HL-60 (cell line): ENCODE results near the gene MXRA7.

Experiments used
- DNase-seq, 2 experiments: peaks; one replicate each; pipeline ENCODE4 v3.0.0-alpha.2; 2010 to 2020; ENCODE audit warnings: low read depth in 1 of 2, low spot score in 1 of 2
- H3K27ac ChIP-seq: fragments of 250-450 bp; sonication (Bioruptor Pico); replicated peaks from 2 replicates; pipeline ENCODE4 v1.5.1; 2020; ENCODE audit warnings: mild to moderate bottlenecking, moderate library complexity
- H3K27me3 ChIP-seq: fragments of 250-450 bp; sonication (Bioruptor Pico); 2 replicates; pipeline ENCODE4 v1.5.1; 2021; ENCODE audit warnings: mild to moderate bottlenecking, moderate library complexity; ENCODE audit not compliant: insufficient read depth, poor library complexity, severe bottlenecking
- H3K4me3 ChIP-seq: replicated peaks from 2 replicates; pipeline ENCODE4 v1.5.1; 2011; ENCODE audit warnings: mild to moderate bottlenecking, control low read depth, low read length; ENCODE audit not compliant: insufficient read depth
- CTCF ChIP-seq: IDR thresholded peaks from one replicate; pipeline ENCODE4 v1.5.1; 2011; ENCODE audit warnings: low read length, control low read depth, inconsistent platforms; ENCODE audit not compliant: insufficient read depth
- GABPA ChIP-seq: IDR thresholded peaks from 2 replicates; pipeline ENCODE4 v1.6.1; 2012; ENCODE audit warnings: low read depth
- POLR2AphosphoS5 ChIP-seq: IDR thresholded peaks from 2 replicates; pipeline ENCODE4 v1.6.1; 2012; ENCODE audit warnings: low read depth
- REST ChIP-seq: IDR thresholded peaks from 2 replicates; pipeline ENCODE4 v1.6.1; 2012; ENCODE audit warnings: low read depth; ENCODE audit not compliant: insufficient replicate concordance
- SPI1 ChIP-seq: IDR thresholded peaks from 2 replicates; pipeline ENCODE4 v1.6.1; 2012; ENCODE audit warnings: low read depth, mild to moderate bottlenecking, borderline replicate concordance
- microRNA-seq: library from miRNA; unstranded; fragments of <30 nt; microRNA quantifications from one replicate; pipeline ENCODE4, GENCODE V29; 2018

Gene MXRA7

GRCh38 chr17:76633628-76634328 is 77.0 kb downstream of the MXRA7 start:
- Histone ChIP-seq H3K27me3 (no peaks in the 10 kb centered on the region), H3K4me3 (no peak overlapping the region), H3K27ac (no peak overlapping the region)
- no peak for DNase-seq
- TF ChIP-seq GABPA (no peak), CTCF (no peak), SPI1 (no peak), POLR2AphosphoS5 (no peak), REST (no peak)

GRCh38 chr17:76631821-76632565 is 78.8 kb downstream of the MXRA7 start:
- H3K4me3 ChIP-seq, result no peak overlapping the region
- H3K27me3 ChIP-seq, result no peaks in the 10 kb centered on the region
- no peak for TF ChIP-seq POLR2AphosphoS5
- TF ChIP-seq CTCF, result no peak
- TF ChIP-seq REST, result no peak
- TF ChIP-seq GABPA, result no peak
- TF ChIP-seq SPI1, result no peak
- DNase-seq, result no peak
- H3K27ac ChIP-seq, result no peak overlapping the region

DNA sequence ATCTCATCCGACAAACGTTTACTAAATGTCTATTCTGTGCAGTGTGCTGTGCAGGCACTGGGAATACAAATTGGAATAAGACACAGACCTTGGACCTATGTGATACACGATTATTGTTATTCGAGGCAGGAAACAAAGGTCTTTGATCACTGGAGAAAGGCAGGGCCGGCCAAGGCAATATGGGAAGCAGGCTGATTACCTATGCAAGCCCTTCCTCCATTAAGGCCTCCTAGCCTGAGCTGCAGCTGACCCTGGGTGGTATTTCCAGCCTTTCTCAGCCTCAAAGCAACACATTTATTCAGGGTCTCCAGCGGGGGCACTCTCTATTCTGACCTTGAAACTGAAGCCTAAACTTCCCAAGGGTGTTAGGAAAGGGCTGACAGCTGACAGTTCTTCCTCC is 80.6 kb downstream of the MXRA7 start:
- no peak overlapping the region for H3K4me3 ChIP-seq
- TF ChIP-seq POLR2AphosphoS5 (no peak), CTCF (no peak)
- DNase-seq, result no peak
- H3K27me3 ChIP-seq, result no peaks in the 10 kb centered on the region
- no peak overlapping the region for H3K27ac ChIP-seq

Small RNA genes lying within 50 kb of the gene (microRNA-seq; reads per million reads assigned to microRNA genes)
- 1.2 reads per million for gene MIR636
